ENCODE measurements around the gene MRPL44. TPM values are rescaled to one million over a fixed set of nuclear protein-coding genes. Genes with fewer than 3 reads are reported as not detected.

Gene MRPL44
- total RNA-seq, 4 donors from 2014 or later: 19.6 to 27.5 (median 21.5) TPM

GRCh38 chr2:224009605-224010315 lies 52.5 kb downstream of the MRPL44 start:
- intact Hi-C loops (cut with DNase I; ENCODE audit: low total_unique reads): no loop called here
- WGBS, 2 donors: 84 to 86% methylated on average over 5 of the region's 5 CpGs
- no peak for TF ChIP-seq CTCF (IDR thresholded peaks at IDR 0.05)
- no peak for TF ChIP-seq POLR2A (IDR thresholded peaks at IDR 0.05)
- DNase-seq (ENCODE audit: low spot score in 2 of 2): no peak
- no peak overlapping the region for H3K4me3 ChIP-seq (ENCODE audit: low read depth, poor library complexity, severe bottlenecking)

GRCh38 chr2:224011837-224012236 lies 54.6 kb downstream of the MRPL44 start:
- H3K4me3 ChIP-seq (ENCODE audit: low read depth, poor library complexity, severe bottlenecking): no peak overlapping the region
- intact Hi-C loops (cut with DNase I; ENCODE audit: low total_unique reads): no loop called here
- WGBS, 2 donors: 93 to 97% methylated on average over 1 of the region's 1 CpG
- TF ChIP-seq POLR2A (IDR thresholded peaks at IDR 0.05) (no peak), CTCF (IDR thresholded peaks at IDR 0.05) (no peak)
- no peak for DNase-seq (ENCODE audit: low spot score in 2 of 2)

GRCh38 chr2:224014336-224014735 lies 57.1 kb downstream of the MRPL44 start:
- intact Hi-C loops (cut with DNase I; ENCODE audit: low total_unique reads): no loop called here
- no peak overlapping the region for H3K4me3 ChIP-seq (ENCODE audit: low read depth, poor library complexity, severe bottlenecking)
- DNase-seq (ENCODE audit: low spot score in 2 of 2): no peak
- 83 to 88% methylated on average over 4 of the region's 4 CpGs for WGBS, 2 donors
- TF ChIP-seq CTCF (IDR thresholded peaks at IDR 0.05) (no peak), POLR2A (IDR thresholded peaks at IDR 0.05) (no peak)

GRCh38 chr2:224016963-224017362 lies 59.7 kb downstream of the MRPL44 start:
- intact Hi-C loops (cut with DNase I; ENCODE audit: low total_unique reads): no loop called here
- 54 to 73% methylated on average over 3 of the region's 3 CpGs for WGBS, 2 donors
- no peak for DNase-seq (ENCODE audit: low spot score in 2 of 2)
- TF ChIP-seq CTCF (IDR thresholded peaks at IDR 0.05): no peak
- no peak for TF ChIP-seq POLR2A (IDR thresholded peaks at IDR 0.05)
- no peak overlapping the region for H3K4me3 ChIP-seq (ENCODE audit: low read depth, poor library complexity, severe bottlenecking)

Other genes starting within 250 kb of the MRPL44 start
- gene AP1S3, start 119.9 kb upstream of the MRPL44 start, total RNA-seq: 1 to 10 TPM in 3 of 4 donors, under 1 TPM in 1; 0.80 to 6.4 (median 1.7) TPM
- gene WDFY1, start 12.1 kb upstream of the MRPL44 start, total RNA-seq: 10 to 100 TPM; 28.1 to 38.4 (median 31.8) TPM
- gene SERPINE2, start 81.8 kb downstream of the MRPL44 start, total RNA-seq: 10 to 100 TPM in 1 of 4 donors, 1 to 10 TPM in 3; 1.8 to 11.5 (median 4.7) TPM

Data from lower leg skin (tissue), 4 donors.